ENCODE results near the gene BATF3. TPM values are rescaled to one million over a fixed set of nuclear protein-coding genes. Genes with fewer than 3 reads are reported as not detected.

Gene BATF3
- total RNA-seq, 1 experiment from 2014 or later, result 3.8 TPM

Other genes starting within 250 kb of the BATF3 start
- 9.1 and 13.3 TPM in 2 replicates for gene ATF3, start 91.1 kb downstream of the BATF3 start, total RNA-seq (2014; rRNA removed; shearing (Covaris generic))
- gene NSL1, start 91.9 kb upstream of the BATF3 start, total RNA-seq (2014; rRNA removed; shearing (Covaris generic)), result 46.8 and 51.2 TPM in 2 replicates
- 18.7 and 25.3 TPM in 2 replicates for gene TATDN3, start 92.1 kb upstream of the BATF3 start, total RNA-seq (2014; rRNA removed; shearing (Covaris generic))
- gene SPATA45, start 147.8 kb upstream of the BATF3 start, total RNA-seq (2014; rRNA removed; shearing (Covaris generic)), result 0.75 TPM in 1 of 2 replicates, not detected in the other
- 9.3 and 9.7 TPM in 2 replicates for gene FLVCR1, start 158.4 kb upstream of the BATF3 start, total RNA-seq (2014; rRNA removed; shearing (Covaris generic))

Data from H4 (cell line).